WTC11 (cell line): ENCODE measurements around the gene PRSS57. TPM values are rescaled to one million over a fixed set of nuclear protein-coding genes. Genes with fewer than 3 reads are reported as not detected.

Source experiments
- ATAC-seq: fragments of 200-7000 bp; cut with Tn5 transposase; 2 replicates; pipeline ENCODE4 v1.10.0; 2021; ENCODE audit warnings: mild to moderate bottlenecking, moderate library complexity
- CTCF ChIA-PET: fragments of 300-600 bp; sonication (Branson Sonifier 250); formaldehyde crosslinking; loops from one replicate; lab custom pipeline; 2021; ENCODE audit warnings: antibody characterized with exemption; lab: Charles Lee
- POLR2A ChIA-PET: fragments of 350-600 bp; sonication (Branson Sonifier 250); formaldehyde crosslinking; loops from one replicate; lab custom pipeline; 2021; ENCODE audit warnings: antibody characterized with exemption; lab: Charles Lee
- DNase-seq: peaks from one replicate; pipeline ENCODE4 v3.0.0; 2021; ENCODE audit warnings: low spot score
- H3K27ac Mint-ChIP-seq: 2 replicates; pipeline ENCODE4 v1.8.0; 2021; ENCODE audit warnings: mixed read lengths
- H3K27me3 Mint-ChIP-seq: 2 replicates; pipeline ENCODE4 v1.8.0; 2021; ENCODE audit warnings: low read depth, mild to moderate bottlenecking, moderate library complexity, mixed read lengths
- H3K36me3 Mint-ChIP-seq: 2 replicates; pipeline ENCODE4 v1.8.0; 2021; ENCODE audit warnings: mixed read lengths
- H3K4me1 Mint-ChIP-seq: 2 replicates; pipeline ENCODE4 v1.8.0; 2022; ENCODE audit warnings: mixed read lengths
- H3K4me3 Mint-ChIP-seq: 2 replicates; pipeline ENCODE4 v1.8.0; 2021; ENCODE audit warnings: mild to moderate bottlenecking, moderate library complexity, mixed read lengths
- H3K9me3 Mint-ChIP-seq: 2 replicates; pipeline ENCODE4 v1.8.0; 2021; ENCODE audit warnings: mixed read lengths
- CREB1 ChIP-seq: sonication (generic); formaldehyde crosslinking; IDR thresholded peaks from 2 replicates; pipeline ENCODE4 v1.8.0; 2023; ENCODE audit warnings: mild to moderate bottlenecking, missing genetic modification reagents
- CREM ChIP-seq: sonication (generic); formaldehyde crosslinking; IDR thresholded peaks from 2 replicates; pipeline ENCODE4 v1.8.1; 2022; ENCODE audit warnings: mild to moderate bottlenecking, missing genetic modification reagents, moderate library complexity
- ELF4 ChIP-seq: sonication (generic); formaldehyde crosslinking; IDR thresholded peaks from 2 replicates; pipeline ENCODE4 v1.8.1; 2022; ENCODE audit warnings: low read depth, mild to moderate bottlenecking, moderate library complexity, missing genetic modification reagents
- ESRRA ChIP-seq: sonication (generic); formaldehyde crosslinking; IDR thresholded peaks from 2 replicates; pipeline ENCODE4 v1.8.1; 2022; ENCODE audit warnings: mild to moderate bottlenecking, missing genetic modification reagents, borderline replicate concordance
- ETV6 ChIP-seq: sonication (generic); formaldehyde crosslinking; IDR thresholded peaks from 2 replicates; pipeline ENCODE4 v1.8.1; 2022; ENCODE audit warnings: mild to moderate bottlenecking, missing genetic modification reagents
- FOXP1 ChIP-seq: sonication (generic); formaldehyde crosslinking; IDR thresholded peaks from 2 replicates; pipeline ENCODE4 v1.8.0; 2022; ENCODE audit warnings: missing genetic modification reagents, mild to moderate bottlenecking, moderate library complexity, borderline replicate concordance
- JAZF1 ChIP-seq: fragments of 250-450 bp; sonication (Bioruptor Pico); IDR thresholded peaks from 2 replicates; pipeline ENCODE4 v1.9.0; 2021; ENCODE audit warnings: moderate library complexity, mild to moderate bottlenecking, inconsistent platforms
- MYBL2 ChIP-seq: sonication (generic); formaldehyde crosslinking; IDR thresholded peaks from 2 replicates; pipeline ENCODE4 v1.8.1; 2023; ENCODE audit warnings: mild to moderate bottlenecking, moderate library complexity, missing genetic modification reagents
- NR1H2 ChIP-seq: sonication (generic); formaldehyde crosslinking; IDR thresholded peaks from 2 replicates; pipeline ENCODE4 v1.9.0; 2021; ENCODE audit warnings: mild to moderate bottlenecking, moderate library complexity, missing genetic modification reagents
- PRRX2 ChIP-seq: fragments of 250-450 bp; sonication (Bioruptor Pico); IDR thresholded peaks from 2 replicates; pipeline ENCODE4 v1.8.0; 2021; ENCODE audit warnings: mild to moderate bottlenecking
- RELA ChIP-seq: sonication (generic); formaldehyde crosslinking; IDR thresholded peaks from 2 replicates; pipeline ENCODE4 v1.8.1; 2022; ENCODE audit warnings: missing genetic modification reagents, mild to moderate bottlenecking, borderline replicate concordance
- RORB ChIP-seq: fragments of 250-450 bp; sonication (Bioruptor Pico); IDR thresholded peaks from 2 replicates; pipeline ENCODE4 v1.9.0; 2021; ENCODE audit warnings: mild to moderate bottlenecking
- ZNF263 ChIP-seq: sonication (generic); formaldehyde crosslinking; IDR thresholded peaks from 2 replicates; pipeline ENCODE4 v1.8.1; 2022; ENCODE audit warnings: low read depth, mild to moderate bottlenecking, moderate library complexity, missing genetic modification reagents
- ZNF416 ChIP-seq: fragments of 250-450 bp; sonication (Bioruptor Pico); IDR thresholded peaks from 2 replicates; pipeline ENCODE4 v1.9.0; 2021; ENCODE audit warnings: mild to moderate bottlenecking, inconsistent platforms
- total RNA-seq: library from RNA; stranded (reverse); gene quantifications from 3 replicates; pipeline ENCODE4 v1.2.3, GENCODE V29; 2021
- TF ChIP-seq, protein P1 (sequence below): sonication (generic); formaldehyde crosslinking; IDR thresholded peaks from 2 replicates; pipeline ENCODE4 v1.8.0; 2022; ENCODE audit warnings: missing genetic modification reagents
- TF ChIP-seq, protein P2 (sequence below): sonication (generic); formaldehyde crosslinking; IDR thresholded peaks from 2 replicates; pipeline ENCODE4 v1.8.0; 2022; ENCODE audit warnings: mild to moderate bottlenecking, missing genetic modification reagents
- TF ChIP-seq, protein P3 (sequence below): sonication (generic); formaldehyde crosslinking; IDR thresholded peaks from 2 replicates; pipeline ENCODE4 v1.8.0; 2022; ENCODE audit warnings: mild to moderate bottlenecking, missing genetic modification reagents
- TF ChIP-seq, protein P4 (sequence below): sonication (generic); formaldehyde crosslinking; conservative IDR thresholded peaks from 2 replicates; pipeline ENCODE4 v1.8.1; 2023; ENCODE audit warnings: mild to moderate bottlenecking, low read depth, missing genetic modification reagents, moderate library complexity

PRSS57 gene
- total RNA-seq, 1 experiment from 2014 or later, result not detected

DNA sequence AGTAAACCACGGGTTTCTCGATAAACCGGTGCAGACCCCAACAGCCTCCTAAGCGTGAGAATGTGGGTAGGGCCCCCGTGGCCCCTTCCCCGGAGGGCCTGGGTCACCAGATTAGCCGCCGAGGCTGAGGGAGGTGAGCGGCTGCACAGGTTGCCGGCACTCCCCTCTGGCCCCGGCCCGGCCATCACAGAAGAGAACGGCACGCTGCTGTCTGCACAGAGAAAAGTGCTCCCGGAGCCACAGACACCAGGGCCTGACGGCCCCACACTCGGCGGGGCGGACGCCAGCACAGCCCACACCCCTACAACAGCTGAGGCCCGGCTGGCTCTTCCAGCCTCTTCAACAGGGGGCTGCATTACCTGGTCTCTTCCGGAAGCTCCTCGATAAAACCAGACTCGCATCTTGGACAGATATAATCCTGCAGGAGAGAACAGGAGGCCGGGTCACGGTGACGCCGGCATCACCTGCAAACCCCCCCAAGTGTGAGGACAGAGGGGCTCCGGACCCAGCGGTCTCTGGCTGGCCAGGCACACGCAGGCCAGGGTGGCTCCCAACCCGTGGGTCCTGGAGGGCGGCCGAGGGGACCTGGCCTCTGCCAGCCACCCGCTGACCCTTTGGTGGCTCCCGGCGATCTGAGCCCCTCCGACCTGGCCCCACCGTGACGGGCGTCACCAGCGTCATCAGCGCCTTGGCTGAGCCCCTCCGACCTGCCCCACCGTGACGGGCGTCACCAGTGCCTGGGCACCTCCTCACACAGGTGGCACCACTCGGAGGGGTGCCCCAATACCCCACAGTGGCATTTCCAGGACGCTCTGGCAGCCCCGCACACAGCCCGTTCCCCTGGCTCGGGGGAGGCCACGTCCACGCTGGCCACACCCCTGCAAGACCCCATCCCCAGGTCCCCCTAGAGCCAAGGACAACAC is 42.5 kb downstream of the PRSS57 start (continued):
- TF ChIP-seq RORB (CRISPR knock-in tag) (no peak), FOXP1 (CRISPR knock-in tag) (no peak), ETV6 (CRISPR knock-in tag) (no peak), ESRRA (CRISPR knock-in tag) (no peak), JAZF1 (CRISPR knock-in tag) (no peak), ELF4 (CRISPR knock-in tag) (no peak), ZNF263 (CRISPR knock-in tag) (no peak)

DNA sequence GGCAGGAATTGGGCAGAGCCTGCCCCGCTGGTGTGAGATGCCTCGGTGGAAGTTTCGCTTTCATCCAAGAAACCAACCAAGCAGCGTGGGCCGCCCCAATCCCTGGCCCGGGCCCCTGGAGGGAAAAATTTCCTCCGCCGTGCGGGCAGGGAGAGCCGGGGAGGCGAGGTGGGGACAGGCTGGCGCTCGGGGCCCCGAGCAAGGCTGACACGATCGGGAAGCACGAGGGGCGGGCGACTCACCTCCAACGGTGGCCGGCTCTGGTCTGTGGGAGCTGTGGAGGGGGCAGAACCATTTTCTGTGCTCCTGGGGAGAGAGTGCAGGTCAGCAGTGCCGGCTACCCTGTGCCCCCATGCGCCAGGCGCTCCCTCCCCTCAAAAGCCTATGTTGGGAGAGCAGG is 43.3 kb downstream of the PRSS57 start:
- no peak overlapping the region for H3K27ac Mint-ChIP-seq
- ChIA-PET POLR2A (no interaction called here), CTCF (no interaction called here)
- no peaks in the 10 kb centered on the region for H3K27me3 Mint-ChIP-seq
- H3K4me3 Mint-ChIP-seq, result no peak overlapping the region
- ATAC-seq (no peak), DNase-seq (no peak)
- TF ChIP-seq, protein P1, sequence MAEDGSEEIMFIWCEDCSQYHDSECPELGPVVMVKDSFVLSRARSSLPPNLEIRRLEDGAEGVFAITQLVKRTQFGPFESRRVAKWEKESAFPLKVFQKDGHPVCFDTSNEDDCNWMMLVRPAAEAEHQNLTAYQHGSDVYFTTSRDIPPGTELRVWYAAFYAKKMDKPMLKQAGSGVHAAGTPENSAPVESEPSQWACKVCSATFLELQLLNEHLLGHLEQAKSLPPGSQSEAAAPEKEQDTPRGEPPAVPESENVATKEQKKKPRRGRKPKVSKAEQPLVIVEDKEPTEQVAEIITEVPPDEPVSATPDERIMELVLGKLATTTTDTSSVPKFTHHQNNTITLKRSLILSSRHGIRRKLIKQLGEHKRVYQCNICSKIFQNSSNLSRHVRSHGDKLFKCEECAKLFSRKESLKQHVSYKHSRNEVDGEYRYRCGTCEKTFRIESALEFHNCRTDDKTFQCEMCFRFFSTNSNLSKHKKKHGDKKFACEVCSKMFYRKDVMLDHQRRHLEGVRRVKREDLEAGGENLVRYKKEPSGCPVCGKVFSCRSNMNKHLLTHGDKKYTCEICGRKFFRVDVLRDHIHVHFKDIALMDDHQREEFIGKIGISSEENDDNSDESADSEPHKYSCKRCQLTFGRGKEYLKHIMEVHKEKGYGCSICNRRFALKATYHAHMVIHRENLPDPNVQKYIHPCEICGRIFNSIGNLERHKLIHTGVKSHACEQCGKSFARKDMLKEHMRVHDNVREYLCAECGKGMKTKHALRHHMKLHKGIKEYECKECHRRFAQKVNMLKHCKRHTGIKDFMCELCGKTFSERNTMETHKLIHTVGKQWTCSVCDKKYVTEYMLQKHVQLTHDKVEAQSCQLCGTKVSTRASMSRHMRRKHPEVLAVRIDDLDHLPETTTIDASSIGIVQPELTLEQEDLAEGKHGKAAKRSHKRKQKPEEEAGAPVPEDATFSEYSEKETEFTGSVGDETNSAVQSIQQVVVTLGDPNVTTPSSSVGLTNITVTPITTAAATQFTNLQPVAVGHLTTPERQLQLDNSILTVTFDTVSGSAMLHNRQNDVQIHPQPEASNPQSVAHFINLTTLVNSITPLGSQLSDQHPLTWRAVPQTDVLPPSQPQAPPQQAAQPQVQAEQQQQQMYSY (CRISPR knock-in tag), result no peak
- TF ChIP-seq NR1H2 (CRISPR knock-in tag), result no peak
- TF ChIP-seq CREB1 (CRISPR knock-in tag), result no peak
- TF ChIP-seq FOXP1 (CRISPR knock-in tag), result no peak
- TF ChIP-seq, protein P2, sequence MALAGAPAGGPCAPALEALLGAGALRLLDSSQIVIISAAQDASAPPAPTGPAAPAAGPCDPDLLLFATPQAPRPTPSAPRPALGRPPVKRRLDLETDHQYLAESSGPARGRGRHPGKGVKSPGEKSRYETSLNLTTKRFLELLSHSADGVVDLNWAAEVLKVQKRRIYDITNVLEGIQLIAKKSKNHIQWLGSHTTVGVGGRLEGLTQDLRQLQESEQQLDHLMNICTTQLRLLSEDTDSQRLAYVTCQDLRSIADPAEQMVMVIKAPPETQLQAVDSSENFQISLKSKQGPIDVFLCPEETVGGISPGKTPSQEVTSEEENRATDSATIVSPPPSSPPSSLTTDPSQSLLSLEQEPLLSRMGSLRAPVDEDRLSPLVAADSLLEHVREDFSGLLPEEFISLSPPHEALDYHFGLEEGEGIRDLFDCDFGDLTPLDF (CRISPR knock-in tag), result no peak
- TF ChIP-seq ESRRA (CRISPR knock-in tag), result no peak
- no peak for TF ChIP-seq ETV6 (CRISPR knock-in tag)
- no peak for TF ChIP-seq ZNF416 (CRISPR knock-in tag)
- no peak for TF ChIP-seq RELA (CRISPR knock-in tag)
- TF ChIP-seq, protein P3, sequence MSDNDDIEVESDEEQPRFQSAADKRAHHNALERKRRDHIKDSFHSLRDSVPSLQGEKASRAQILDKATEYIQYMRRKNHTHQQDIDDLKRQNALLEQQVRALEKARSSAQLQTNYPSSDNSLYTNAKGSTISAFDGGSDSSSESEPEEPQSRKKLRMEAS (CRISPR knock-in tag), result no peak
- TF ChIP-seq, protein P4, sequence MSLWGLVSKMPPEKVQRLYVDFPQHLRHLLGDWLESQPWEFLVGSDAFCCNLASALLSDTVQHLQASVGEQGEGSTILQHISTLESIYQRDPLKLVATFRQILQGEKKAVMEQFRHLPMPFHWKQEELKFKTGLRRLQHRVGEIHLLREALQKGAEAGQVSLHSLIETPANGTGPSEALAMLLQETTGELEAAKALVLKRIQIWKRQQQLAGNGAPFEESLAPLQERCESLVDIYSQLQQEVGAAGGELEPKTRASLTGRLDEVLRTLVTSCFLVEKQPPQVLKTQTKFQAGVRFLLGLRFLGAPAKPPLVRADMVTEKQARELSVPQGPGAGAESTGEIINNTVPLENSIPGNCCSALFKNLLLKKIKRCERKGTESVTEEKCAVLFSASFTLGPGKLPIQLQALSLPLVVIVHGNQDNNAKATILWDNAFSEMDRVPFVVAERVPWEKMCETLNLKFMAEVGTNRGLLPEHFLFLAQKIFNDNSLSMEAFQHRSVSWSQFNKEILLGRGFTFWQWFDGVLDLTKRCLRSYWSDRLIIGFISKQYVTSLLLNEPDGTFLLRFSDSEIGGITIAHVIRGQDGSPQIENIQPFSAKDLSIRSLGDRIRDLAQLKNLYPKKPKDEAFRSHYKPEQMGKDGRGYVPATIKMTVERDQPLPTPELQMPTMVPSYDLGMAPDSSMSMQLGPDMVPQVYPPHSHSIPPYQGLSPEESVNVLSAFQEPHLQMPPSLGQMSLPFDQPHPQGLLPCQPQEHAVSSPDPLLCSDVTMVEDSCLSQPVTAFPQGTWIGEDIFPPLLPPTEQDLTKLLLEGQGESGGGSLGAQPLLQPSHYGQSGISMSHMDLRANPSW, result no peak
- no peak for TF ChIP-seq JAZF1 (CRISPR knock-in tag)
- no peak for TF ChIP-seq MYBL2 (CRISPR knock-in tag)
- no peak for TF ChIP-seq PRRX2 (CRISPR knock-in tag)
- TF ChIP-seq CREM (CRISPR knock-in tag), result no peak
- no peaks in the 10 kb centered on the region for H3K9me3 Mint-ChIP-seq
- no peaks in the 10 kb centered on the region for H3K36me3 Mint-ChIP-seq
- no peaks in the 10 kb centered on the region for H3K4me1 Mint-ChIP-seq
